Colon (tissue), 2 donors: ENCODE results near the gene PRELP.

Source experiments
- FAIRE-seq: peaks from 2 replicates; lab custom pipeline; 2012; peaks lifted over from hg19 to GRCh38; lab: Jason Lieb, UNC
- donor health status: control.
- donor health status: control.

PRELP gene

DNA sequence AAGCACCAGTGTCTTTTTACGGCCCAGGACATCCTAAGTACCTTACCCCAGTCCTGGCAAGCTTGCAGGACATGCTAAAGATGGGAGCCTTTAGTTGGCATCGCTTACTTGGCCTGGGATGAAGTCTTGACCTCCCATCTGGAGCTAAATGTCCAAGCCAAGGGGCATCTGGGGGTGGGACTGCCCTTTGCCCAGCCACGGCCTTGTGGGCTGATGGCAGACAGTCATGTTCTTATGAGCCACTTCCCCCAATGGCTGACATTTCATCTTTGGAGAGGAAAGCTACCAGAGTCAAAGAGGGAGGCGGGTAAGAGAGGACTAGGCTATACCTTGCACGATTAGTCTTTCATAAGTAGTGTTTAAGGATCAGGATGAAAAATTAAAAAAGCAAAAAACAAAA is 50.5 kb downstream of the PRELP start:
- no peak for FAIRE-seq

DNA sequence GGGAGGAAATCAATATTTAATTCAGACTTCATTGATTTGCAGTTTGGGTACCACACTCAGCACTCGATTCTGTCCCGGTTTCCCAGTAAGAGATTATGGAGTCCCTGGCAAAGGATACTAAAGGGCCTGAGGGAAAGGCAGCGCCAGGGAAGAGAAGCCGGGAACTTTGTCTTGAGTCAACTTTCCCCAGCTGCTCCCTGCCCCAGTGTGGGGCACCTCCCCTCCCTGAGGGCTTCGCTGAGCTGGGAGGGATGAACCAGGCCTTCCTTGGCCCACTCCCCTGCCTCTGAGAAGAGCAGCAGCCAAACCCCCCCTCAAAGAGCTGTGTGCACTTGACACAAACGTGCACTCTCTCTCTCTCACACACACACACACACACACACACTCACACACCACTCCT is 51.0 kb downstream of the PRELP start:
- FAIRE-seq: no peak

DNA sequence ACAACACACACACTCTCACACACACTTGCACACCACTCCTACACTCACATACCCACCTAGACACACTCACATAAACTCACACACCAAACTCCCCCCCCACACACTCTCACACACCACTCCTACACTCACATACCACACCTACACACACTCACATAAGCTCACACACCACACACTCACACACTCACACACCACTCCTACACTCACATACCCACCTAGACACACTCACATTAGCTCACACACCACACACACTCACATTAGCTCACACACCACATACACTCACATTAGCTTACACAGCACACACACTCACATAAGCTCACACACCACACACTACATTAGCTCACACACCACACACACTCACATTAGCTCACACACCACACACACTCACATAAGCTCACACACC is 51.4 kb downstream of the PRELP start:
- FAIRE-seq: no peak

DNA sequence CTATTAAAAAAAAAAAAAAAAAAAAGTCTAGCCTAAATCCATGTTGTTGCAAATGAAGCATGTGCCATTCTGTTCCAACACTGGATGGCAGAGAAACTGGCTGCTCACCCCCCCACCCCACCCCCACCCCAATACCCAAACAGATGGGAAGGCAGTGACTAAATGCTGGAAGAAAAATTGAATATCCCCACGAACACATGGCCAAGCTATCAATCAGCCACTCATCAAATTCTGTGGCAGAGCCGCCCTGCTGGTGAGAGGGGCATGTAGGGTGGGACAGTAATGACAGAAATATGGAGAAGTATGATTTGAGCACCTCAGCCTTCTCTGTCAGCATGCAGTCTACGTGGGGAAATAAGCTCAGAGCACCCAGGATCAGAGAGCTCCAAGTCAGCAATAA is 52.5 kb downstream of the PRELP start:
- no peak for FAIRE-seq

- no peak for FAIRE-seq
These were observed 53.6 kb downstream of the PRELP start for GRCh38 chr1:203528976-203529835.

GRCh38 chr1:203531063-203531462 is 55.5 kb downstream of the PRELP start:
- FAIRE-seq: no peak

- FAIRE-seq: no peak
These were observed 58.4 kb downstream of the PRELP start for GRCh38 chr1:203534012-203534411.

- no peak for FAIRE-seq
These were observed 58.9 kb downstream of the PRELP start for GRCh38 chr1:203534526-203534925.

GRCh38 chr1:203536575-203536974 is 61.0 kb downstream of the PRELP start:
- no peak for FAIRE-seq

GRCh38 chr1:203536980-203537455 is 61.4 kb downstream of the PRELP start:
- no peak for FAIRE-seq

GRCh38 chr1:203537806-203538464 is 62.3 kb downstream of the PRELP start:
- FAIRE-seq: no peak

- no peak for FAIRE-seq
These were observed 63.1 kb downstream of the PRELP start for GRCh38 chr1:203538726-203539125.

DNA sequence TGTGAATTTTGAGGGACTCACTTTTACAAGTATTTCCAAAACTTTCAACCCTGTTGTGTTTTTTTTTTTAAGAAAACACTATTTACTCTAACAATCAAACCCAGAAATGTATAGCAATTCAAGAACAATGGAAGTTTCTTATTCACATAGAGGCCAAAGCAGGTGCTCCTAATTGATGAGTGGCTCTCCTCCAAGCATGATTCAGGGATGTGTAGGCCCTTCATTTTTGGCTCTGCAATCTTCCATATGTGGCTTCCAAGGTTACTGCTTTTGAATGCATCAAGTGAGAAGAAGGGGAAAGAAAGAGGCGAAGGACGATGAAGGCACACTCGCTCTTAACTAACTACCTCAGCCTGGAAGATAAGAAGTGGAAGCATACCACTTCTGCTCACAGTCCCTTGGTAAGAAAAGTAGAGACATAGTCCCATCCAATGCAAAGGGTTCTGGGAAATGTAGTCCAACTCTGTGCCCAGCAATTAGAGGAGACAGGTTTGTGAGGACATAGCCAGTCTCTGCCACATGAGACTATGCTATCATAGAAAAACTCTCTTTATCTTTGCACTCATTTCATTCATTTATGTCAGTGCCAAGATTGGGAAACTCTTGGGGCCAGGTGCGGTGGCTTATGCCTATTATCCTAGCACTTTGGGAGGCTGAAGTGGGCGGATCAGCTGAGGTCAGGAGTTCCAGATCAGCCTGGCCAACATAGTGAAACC is 64.4 kb downstream of the PRELP start:
- no peak for FAIRE-seq
